Effector memory CD8-positive, alpha-beta T cell (primary cell): ENCODE data around the gene GNG12.

Source experiments
- ATAC-seq: fragments of 150-1000 bp; cut with Tn5 transposase; replicated peaks from 2 replicates; pipeline ENCODE4 v1.10.0; 2021; ENCODE audit warnings: mild to moderate bottlenecking, moderate library complexity
- DNase-seq, 3 experiments: peaks; one replicate each; pipeline ENCODE4 v3.0.0; 2021
- H3K27ac Mint-ChIP-seq, 2 donors: one replicate each; pipeline ENCODE4 v1.8.0; 2022; ENCODE audit warnings: mild to moderate bottlenecking in 2 of 2, mixed read lengths in 2 of 2, moderate library complexity in 2 of 2
- H3K27me3 Mint-ChIP-seq, 2 donors: one replicate each; pipeline ENCODE4 v1.8.0; 2022; ENCODE audit warnings: mixed read lengths in 2 of 2
- H3K36me3 Mint-ChIP-seq: one replicate; pipeline ENCODE4 v1.8.0; 2022; ENCODE audit warnings: mild to moderate bottlenecking, moderate library complexity, mixed read lengths; ENCODE audit not compliant: insufficient read depth
- H3K4me1 Mint-ChIP-seq, 2 donors: one replicate each; pipeline ENCODE4 v1.8.0; 2022; ENCODE audit warnings: low read depth in 2 of 2, mixed read lengths in 2 of 2
- H3K4me3 Mint-ChIP-seq, 2 donors: one replicate each; pipeline ENCODE4 v1.8.0; 2022; ENCODE audit warnings: mild to moderate bottlenecking in 2 of 2, mixed read lengths in 2 of 2, moderate library complexity in 2 of 2
- H3K9me3 Mint-ChIP-seq, 2 donors: one replicate each; pipeline ENCODE4 v1.8.0; 2022; ENCODE audit warnings: mixed read lengths in 2 of 2

Gene GNG12

DNA sequence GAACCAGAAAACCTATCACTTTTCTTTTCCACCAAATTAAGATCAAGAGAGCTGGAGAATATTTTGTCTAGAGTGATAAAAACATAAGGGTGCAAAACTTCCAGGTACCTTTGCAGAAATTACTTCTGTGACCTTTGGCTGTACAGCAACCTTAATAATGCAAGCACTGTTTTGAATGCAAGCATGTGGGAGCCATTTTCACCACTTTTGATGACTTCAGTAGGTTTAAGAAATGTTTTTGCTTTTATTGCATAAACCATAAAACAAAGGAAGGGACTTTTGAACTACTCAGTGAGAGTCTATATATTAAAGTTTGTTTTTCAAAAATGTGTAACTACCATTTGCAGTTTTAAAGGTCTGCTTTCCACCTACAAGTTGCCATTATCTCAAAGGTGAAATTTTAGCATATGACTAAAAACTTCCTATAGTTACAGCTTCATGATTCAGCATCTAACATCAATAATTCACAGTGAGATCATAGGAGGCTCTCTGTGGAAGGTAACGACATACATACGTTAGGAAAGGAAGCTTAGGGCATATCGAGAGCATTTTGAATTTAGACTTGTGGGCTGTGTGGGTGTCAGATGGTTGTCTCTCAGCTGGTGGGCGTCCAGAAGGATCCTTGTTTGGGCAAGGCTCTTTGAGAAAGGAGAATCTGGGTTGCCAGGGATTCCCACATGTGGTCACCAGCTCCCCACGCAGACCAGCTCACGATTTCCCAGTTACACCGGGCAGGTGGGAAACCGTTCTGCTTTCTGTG is 149.3 kb downstream of the GNG12 start:
- Mint-ChIP-seq H3K9me3 (no peaks in the 10 kb centered on the region), H3K4me1 (peaks cover 18 to 19% of the 10 kb centered on the region in 2 donors), H3K36me3 (peaks cover 26% of the 10 kb centered on the region), H3K27me3 (no peaks in the 10 kb centered on the region), H3K27ac (peak overlapping the region; percentile 84 to 95), H3K4me3 (peak overlapping the region; percentile 90 to 100)
- ATAC-seq, result no peak
- peak in 1 of 3 experiments; percentile 5 for DNase-seq

DNA sequence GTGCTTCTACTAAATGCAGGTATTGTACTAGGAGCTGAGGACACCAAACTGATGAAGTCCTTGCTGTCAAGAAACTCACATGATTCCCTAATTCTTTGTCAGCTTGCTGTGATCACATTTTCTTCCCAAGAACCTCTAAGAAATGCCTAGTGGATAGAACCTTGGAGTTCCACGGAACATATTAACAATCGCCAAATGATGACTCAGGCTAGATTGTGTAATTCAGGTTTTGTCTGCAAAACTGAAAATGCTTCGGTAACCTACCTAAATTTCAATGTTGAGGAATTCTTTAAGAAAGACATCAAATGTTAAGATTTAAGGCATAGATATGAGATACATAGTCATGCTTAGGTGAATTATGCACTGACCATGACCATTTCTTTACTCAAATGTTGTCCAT is 150.0 kb downstream of the GNG12 start:
- H3K36me3 Mint-ChIP-seq, result peaks cover 23% of the 10 kb centered on the region
- no peak for DNase-seq
- peaks cover 18 to 19% of the 10 kb centered on the region in 2 donors for H3K4me1 Mint-ChIP-seq
- peak overlapping the region in 1 of 2 donors; percentile 95 for H3K27ac Mint-ChIP-seq
- no peaks in the 10 kb centered on the region for H3K27me3 Mint-ChIP-seq
- no peak for ATAC-seq
- H3K9me3 Mint-ChIP-seq, result no peaks in the 10 kb centered on the region
- H3K4me3 Mint-ChIP-seq, result no peak overlapping the region

DNA sequence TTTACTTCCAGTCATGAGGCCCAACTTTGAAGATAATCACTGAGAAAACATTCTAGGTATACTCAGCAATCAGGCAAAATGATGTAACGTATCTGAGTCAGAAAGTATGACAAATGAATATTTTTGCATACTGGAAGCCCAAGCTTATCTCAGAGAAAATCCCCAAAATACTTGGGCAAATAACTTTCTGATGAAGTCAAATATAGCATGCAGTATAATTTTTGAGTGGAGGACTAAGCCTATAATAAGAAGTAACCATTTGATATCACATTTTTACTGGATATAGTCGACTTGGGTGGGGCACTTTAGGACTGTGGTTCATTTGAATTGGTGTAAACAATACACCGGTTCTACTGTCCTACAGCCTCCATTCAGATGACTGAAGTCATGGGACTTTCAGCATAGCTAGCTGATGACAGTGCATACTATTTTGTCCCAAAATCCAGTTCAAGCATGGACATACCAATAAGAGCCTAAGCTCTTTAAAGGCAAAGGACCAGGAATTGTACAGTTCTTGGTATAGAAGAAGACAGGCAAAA is 150.5 kb downstream of the GNG12 start:
- peaks cover 23% of the 10 kb centered on the region for H3K36me3 Mint-ChIP-seq
- no peak overlapping the region for H3K4me3 Mint-ChIP-seq
- DNase-seq (no peak), ATAC-seq (no peak)
- H3K4me1 Mint-ChIP-seq, result peaks cover 18 to 19% of the 10 kb centered on the region in 2 donors
- H3K9me3 Mint-ChIP-seq, result no peaks in the 10 kb centered on the region
- no peaks in the 10 kb centered on the region for H3K27me3 Mint-ChIP-seq
- H3K27ac Mint-ChIP-seq, result no peak overlapping the region

DNA sequence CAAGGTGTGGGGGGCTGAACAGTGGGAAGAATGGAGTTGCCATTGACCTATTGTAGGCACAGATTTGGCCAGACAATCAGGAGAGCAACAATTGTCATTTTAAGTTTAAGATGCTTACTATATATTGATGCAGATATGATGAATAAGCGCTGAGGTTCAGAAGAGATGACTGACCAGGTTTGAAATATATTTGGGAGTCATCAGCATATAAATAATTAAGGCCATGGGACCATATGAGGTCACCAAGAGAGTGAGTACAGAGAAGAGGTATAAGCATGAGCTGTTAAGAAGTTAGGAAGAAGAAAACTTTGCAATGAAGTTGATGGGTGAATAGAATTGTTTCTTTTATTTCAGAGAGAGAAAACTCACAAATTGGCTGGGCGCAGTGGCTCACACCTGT is 152.8 kb downstream of the GNG12 start:
- Mint-ChIP-seq H3K27ac (no peak overlapping the region), H3K4me1 (peaks cover 8% of the 10 kb centered on the region in 2 donors), H3K36me3 (peaks cover 10% of the 10 kb centered on the region), H3K9me3 (no peaks in the 10 kb centered on the region), H3K27me3 (no peaks in the 10 kb centered on the region), H3K4me3 (no peak overlapping the region)
- ATAC-seq (no peak), DNase-seq (no peak)

DNA sequence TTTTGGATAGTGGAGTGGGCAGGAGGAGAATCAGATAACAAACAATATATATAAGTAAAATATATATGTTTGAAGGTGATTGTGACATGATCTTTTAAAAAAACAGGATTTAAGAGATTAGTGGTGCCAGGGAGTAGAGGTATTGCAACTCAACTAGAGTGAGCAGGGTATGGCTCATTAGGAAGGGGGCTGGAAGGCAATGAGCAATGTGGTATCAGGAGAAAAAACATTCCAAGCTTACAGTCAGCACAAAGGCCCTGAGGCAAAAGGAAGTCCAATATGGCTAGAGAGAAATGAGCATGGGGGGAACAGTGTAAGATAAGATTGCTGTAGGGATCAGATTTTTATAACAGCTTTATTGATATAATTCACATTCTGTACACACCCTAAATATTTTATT is 153.6 kb downstream of the GNG12 start:
- Mint-ChIP-seq H3K4me3 (no peak overlapping the region), H3K9me3 (no peaks in the 10 kb centered on the region)

GRCh38 chr1:67677930-67678329 is 155.3 kb downstream of the GNG12 start:
- ATAC-seq, result no peak
- DNase-seq, result no peak
- Mint-ChIP-seq H3K9me3 (no peaks in the 10 kb centered on the region), H3K27me3 (peaks cover 0 to 6% of the 10 kb centered on the region in 2 donors), H3K27ac (no peak overlapping the region), H3K36me3 (no peaks in the 10 kb centered on the region), H3K4me3 (no peak overlapping the region), H3K4me1 (peaks cover 6% of the 10 kb centered on the region in 2 donors)

More for the DNA sequence above, 153.6 kb downstream of the GNG12 start:
- no peak for DNase-seq
- no peak overlapping the region for H3K27ac Mint-ChIP-seq
- no peaks in the 10 kb centered on the region for H3K27me3 Mint-ChIP-seq
- H3K4me1 Mint-ChIP-seq, result peaks cover 3 to 5% of the 10 kb centered on the region in 2 donors
- peaks cover 4% of the 10 kb centered on the region for H3K36me3 Mint-ChIP-seq
- ATAC-seq, result no peak

- no peak for DNase-seq
- Mint-ChIP-seq H3K27ac (no peak overlapping the region), H3K4me1 (peaks cover 6% of the 10 kb centered on the region in 2 donors), H3K9me3 (no peaks in the 10 kb centered on the region), H3K4me3 (no peak overlapping the region), H3K36me3 (no peaks in the 10 kb centered on the region), H3K27me3 (peaks cover 0 to 10% of the 10 kb centered on the region in 2 donors)
- no peak for ATAC-seq
These were observed 155.9 kb downstream of the GNG12 start for GRCh38 chr1:67677408-67677807.

DNA sequence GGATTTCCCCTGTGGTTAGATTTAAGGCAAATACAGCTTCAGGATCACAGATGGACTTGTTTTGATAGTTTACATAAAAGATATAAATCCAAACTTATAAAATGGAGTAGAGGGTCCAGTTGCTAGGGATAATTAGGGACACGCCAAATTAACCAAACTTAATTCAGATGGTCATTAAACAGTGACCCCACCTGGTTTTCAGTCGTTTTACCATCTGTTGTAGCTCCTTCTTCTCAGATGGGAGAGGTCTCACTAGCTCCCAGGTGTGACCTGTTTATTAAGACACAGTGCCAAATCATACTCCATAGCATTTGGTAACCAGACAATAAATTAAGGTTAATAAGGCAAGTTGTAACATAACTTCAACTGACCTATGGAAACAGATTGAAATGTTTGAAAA is 156.3 kb downstream of the GNG12 start:
- H3K4me1 Mint-ChIP-seq, result peaks cover 6% of the 10 kb centered on the region in 2 donors
- H3K4me3 Mint-ChIP-seq, result no peak overlapping the region
- H3K27me3 Mint-ChIP-seq, result peaks cover 0 to 11% of the 10 kb centered on the region in 2 donors
- DNase-seq, result no peak
- ATAC-seq, result no peak
- H3K36me3 Mint-ChIP-seq, result no peaks in the 10 kb centered on the region
- H3K9me3 Mint-ChIP-seq, result no peaks in the 10 kb centered on the region
- H3K27ac Mint-ChIP-seq, result no peak overlapping the region

DNA sequence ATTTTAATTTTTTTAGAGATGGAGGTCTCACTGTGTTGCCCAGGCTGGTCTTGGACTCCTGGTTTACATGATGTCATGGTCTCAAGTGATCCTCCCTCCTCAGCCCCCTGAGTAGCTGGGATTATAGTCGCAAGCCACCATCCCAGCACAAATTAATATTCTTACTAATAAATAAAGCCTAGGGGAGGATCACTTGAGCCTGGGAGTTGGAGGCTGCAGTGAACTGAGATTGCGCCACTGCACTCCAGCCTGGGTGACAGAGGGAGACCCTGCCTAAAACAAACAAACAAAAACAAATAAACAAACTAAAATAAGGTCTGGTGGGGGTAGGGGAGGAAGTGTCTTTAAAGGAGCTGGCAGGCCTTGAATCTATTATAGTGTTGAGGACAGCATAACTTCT is 157.0 kb downstream of the GNG12 start:
- Mint-ChIP-seq H3K4me3 (no peak overlapping the region), H3K9me3 (no peaks in the 10 kb centered on the region), H3K27me3 (peaks cover 2 to 16% of the 10 kb centered on the region in 2 donors), H3K36me3 (no peaks in the 10 kb centered on the region), H3K4me1 (peaks cover 6% of the 10 kb centered on the region in 2 donors), H3K27ac (no peak overlapping the region)
- DNase-seq (no peak), ATAC-seq (no peak)

DNA sequence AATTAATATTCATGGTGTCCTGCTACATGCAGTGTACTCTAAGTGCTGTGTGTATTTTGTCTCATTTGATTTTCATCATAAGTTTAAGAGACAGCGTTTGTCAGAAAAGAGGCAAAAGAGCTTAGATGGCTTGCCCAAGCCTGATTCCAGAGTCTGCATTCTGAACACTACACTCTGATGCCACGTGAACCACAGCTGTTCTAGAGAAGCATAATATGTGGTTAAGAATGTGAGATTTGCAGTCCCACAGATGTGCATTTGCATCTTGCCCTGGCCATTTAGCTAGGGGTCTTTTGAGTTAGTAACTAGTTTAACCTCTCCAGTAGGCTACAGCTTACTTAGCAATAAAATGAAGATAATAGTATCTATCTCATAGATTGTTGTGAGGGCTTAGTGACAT is 157.5 kb downstream of the GNG12 start:
- no peak overlapping the region for H3K27ac Mint-ChIP-seq
- H3K36me3 Mint-ChIP-seq, result no peaks in the 10 kb centered on the region
- no peak overlapping the region for H3K4me3 Mint-ChIP-seq
- H3K27me3 Mint-ChIP-seq, result peaks cover 7 to 21% of the 10 kb centered on the region in 2 donors
- H3K9me3 Mint-ChIP-seq, result no peaks in the 10 kb centered on the region
- ATAC-seq (no peak), DNase-seq (no peak)
- H3K4me1 Mint-ChIP-seq, result peaks cover 6% of the 10 kb centered on the region in 2 donors

DNA sequence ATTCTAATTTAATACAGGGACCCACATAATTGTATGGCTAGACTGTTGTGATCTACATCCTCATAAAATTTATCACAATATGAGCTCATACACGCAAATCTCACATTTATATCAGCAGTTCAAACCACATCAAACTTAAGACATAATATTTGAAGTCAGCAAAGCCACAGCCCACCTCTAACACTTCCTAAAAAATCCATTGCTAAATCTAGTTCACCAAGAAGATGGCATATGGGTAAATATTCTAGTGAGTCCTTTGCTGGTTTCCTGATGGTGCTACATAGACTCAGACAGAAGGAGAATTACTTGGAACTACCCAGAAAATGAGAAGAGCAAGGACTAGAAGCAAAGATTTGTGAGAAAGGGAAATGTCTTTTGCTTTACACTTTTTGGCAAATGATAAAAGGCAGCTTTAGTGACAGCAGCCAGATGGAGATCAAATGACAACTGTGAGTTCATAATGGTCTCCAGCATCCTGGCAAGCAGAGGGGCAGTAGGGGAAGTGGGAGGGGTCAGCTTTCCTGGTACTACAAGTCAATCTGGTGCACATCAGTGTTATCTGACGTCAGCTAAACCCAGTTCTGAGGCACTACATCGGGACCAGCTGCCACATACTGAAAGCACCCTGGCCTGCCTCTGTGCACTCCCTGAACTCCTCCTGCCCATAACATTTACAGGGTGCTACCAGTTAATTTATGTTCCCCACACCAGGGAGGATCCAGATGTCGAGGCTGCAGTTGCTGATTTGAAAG is 158.8 kb downstream of the GNG12 start:
- peaks cover 6% of the 10 kb centered on the region in 2 donors for H3K4me1 Mint-ChIP-seq
- H3K9me3 Mint-ChIP-seq, result no peaks in the 10 kb centered on the region
- H3K27me3 Mint-ChIP-seq, result peaks cover 12 to 25% of the 10 kb centered on the region in 2 donors
- DNase-seq (peak in 1 of 3 experiments; percentile 2), ATAC-seq (peak; percentile 77)
- no peaks in the 10 kb centered on the region for H3K36me3 Mint-ChIP-seq
- peak overlapping the region in 1 of 2 donors; percentile 50 for H3K27ac Mint-ChIP-seq
- H3K4me3 Mint-ChIP-seq, result no peak overlapping the region

GRCh38 chr1:67673468-67674201 is 159.6 kb downstream of the GNG12 start:
- H3K9me3 Mint-ChIP-seq, result no peaks in the 10 kb centered on the region
- no peaks in the 10 kb centered on the region for H3K36me3 Mint-ChIP-seq
- H3K27me3 Mint-ChIP-seq, result peaks cover 18 to 30% of the 10 kb centered on the region in 2 donors
- H3K27ac Mint-ChIP-seq, result peak overlapping the region in 1 of 2 donors; percentile 50
- no peak overlapping the region for H3K4me3 Mint-ChIP-seq
- ATAC-seq, result no peak
- H3K4me1 Mint-ChIP-seq, result peaks cover 6% of the 10 kb centered on the region in 2 donors
- DNase-seq, result no peak

DNA sequence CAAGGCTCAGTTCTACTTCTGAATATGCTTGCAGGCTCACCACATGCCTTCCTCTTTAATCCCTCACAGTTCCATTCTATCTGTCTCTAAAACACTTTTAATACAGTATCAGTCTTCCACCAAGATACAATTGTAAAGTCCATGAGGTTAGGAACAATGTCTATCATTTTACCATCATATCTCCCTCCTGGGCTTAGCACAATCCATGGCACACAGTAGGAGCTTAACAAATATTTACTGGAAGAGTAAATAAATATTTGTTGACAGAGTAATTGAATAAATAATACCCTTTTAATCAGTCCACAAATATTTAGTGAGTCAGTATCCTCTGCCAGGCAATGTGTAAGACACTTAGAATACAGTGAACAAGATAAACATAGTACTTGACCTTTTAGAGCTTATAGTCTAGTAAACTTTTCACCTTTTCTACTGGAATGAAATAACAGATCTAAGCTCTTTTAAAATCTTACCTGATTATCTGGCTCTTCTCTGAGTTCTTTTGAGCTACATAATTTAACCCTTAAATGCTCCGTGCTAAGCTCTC is 160.9 kb downstream of the GNG12 start:
- ATAC-seq, result no peak
- peaks cover 6% of the 10 kb centered on the region in 2 donors for H3K4me1 Mint-ChIP-seq
- H3K27ac Mint-ChIP-seq, result no peak overlapping the region

More for the DNA sequence above, 160.9 kb downstream of the GNG12 start:
- Mint-ChIP-seq H3K27me3 (peaks cover 31 to 43% of the 10 kb centered on the region in 2 donors), H3K4me3 (no peak overlapping the region), H3K9me3 (no peaks in the 10 kb centered on the region), H3K36me3 (no peaks in the 10 kb centered on the region)
- DNase-seq, result no peak
